Stomach (tissue), 4 donors: ENCODE measurements around the gene MIA3.

Source experiments
- EP300 ChIP-seq: sonication (generic); formaldehyde crosslinking; IDR thresholded peaks from one replicate; pipeline ENCODE4 v1.6.1; 2017; ENCODE audit warnings: antibody characterized with exemption
- POLR2A ChIP-seq, 4 donors: fragments of 450-650 bp; IDR thresholded peaks; one replicate each; pipeline ENCODE4 v1.6.1; 2016; ENCODE audit warnings: antibody characterized with exemption in 4 of 4, control low read depth in 2 of 4, mild to moderate bottlenecking in 1 of 4, moderate library complexity in 1 of 4
- POLR2AphosphoS5 ChIP-seq, 3 donors: sonication (generic); formaldehyde crosslinking; IDR thresholded peaks; one replicate each; pipeline ENCODE4 v1.6.1; 2016; ENCODE audit warnings: antibody characterized with exemption in 3 of 3
- TF ChIP-seq, protein P1 (sequence below), 7 experiments: fragments of 450-650 bp in 4 of 7; fragments of 200-600 bp in 3 of 7; sonication (generic) in 3 of 7; IDR thresholded peaks; one replicate each; pipeline ENCODE4 v1.5.1; 2016 to 2019; ENCODE audit warnings: antibody characterized with exemption in 7 of 7, control low read depth in 2 of 7, mild to moderate bottlenecking in 1 of 7

DNA sequence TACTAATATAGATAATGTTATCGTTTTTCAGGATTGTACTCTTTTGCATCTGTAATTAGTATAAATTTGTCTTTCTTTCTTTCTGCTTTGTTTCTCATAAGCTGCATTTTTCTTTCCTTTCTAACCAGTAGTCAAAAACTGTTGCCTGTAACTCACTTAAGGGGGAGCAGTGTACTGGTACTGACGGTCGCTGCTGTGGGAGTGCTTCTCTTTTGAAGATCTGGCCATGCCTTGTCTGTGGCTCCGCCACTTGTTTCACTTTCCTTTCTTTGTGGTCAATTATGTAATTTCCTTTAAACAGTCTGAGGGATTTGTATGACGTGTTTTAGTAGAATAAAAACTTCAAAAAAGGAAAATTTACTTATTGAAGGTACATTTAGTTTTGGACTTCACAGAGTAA, 37.0 kb downstream of the MIA3 start:
- TF ChIP-seq, protein P1, sequence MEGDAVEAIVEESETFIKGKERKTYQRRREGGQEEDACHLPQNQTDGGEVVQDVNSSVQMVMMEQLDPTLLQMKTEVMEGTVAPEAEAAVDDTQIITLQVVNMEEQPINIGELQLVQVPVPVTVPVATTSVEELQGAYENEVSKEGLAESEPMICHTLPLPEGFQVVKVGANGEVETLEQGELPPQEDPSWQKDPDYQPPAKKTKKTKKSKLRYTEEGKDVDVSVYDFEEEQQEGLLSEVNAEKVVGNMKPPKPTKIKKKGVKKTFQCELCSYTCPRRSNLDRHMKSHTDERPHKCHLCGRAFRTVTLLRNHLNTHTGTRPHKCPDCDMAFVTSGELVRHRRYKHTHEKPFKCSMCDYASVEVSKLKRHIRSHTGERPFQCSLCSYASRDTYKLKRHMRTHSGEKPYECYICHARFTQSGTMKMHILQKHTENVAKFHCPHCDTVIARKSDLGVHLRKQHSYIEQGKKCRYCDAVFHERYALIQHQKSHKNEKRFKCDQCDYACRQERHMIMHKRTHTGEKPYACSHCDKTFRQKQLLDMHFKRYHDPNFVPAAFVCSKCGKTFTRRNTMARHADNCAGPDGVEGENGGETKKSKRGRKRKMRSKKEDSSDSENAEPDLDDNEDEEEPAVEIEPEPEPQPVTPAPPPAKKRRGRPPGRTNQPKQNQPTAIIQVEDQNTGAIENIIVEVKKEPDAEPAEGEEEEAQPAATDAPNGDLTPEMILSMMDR (IDR thresholded peaks at IDR 0.05), result no peak
- no peak for TF ChIP-seq POLR2A (IDR thresholded peaks at IDR 0.05)
- no peak for TF ChIP-seq POLR2AphosphoS5 (IDR thresholded peaks at IDR 0.05)
- TF ChIP-seq EP300, result no peak
